Mesendoderm (in vitro differentiated cells): ENCODE measurements around the gene STK10.

Experiments used
- DNase-seq: peaks from one replicate; pipeline ENCODE4 v3.0.0; 2013
- H2AK5ac ChIP-seq: 2 replicates; pipeline ENCODE4 v1.6.1; 2013; ENCODE audit warnings: low read length, inconsistent platforms
- H2BK120ac ChIP-seq: 2 replicates; pipeline ENCODE4 v1.6.1; 2013; ENCODE audit warnings: low read depth, mild to moderate bottlenecking, low read length, moderate library complexity, mixed read lengths
- H2BK15ac ChIP-seq: replicated peaks from 2 replicates; pipeline ENCODE4 v1.6.1; 2013; ENCODE audit warnings: low read depth, mild to moderate bottlenecking, moderate library complexity
- H2BK5ac ChIP-seq: 2 replicates; pipeline ENCODE4 v1.6.1; 2013; ENCODE audit warnings: low read length, inconsistent platforms
- H3K18ac ChIP-seq: 2 replicates; pipeline ENCODE4 v1.6.1; 2013; ENCODE audit warnings: mild to moderate bottlenecking, low read length, mixed read lengths
- H3K23ac ChIP-seq: one replicate; pipeline ENCODE4 v1.6.1; 2013; ENCODE audit warnings: low read length
- H3K27ac ChIP-seq: 2 replicates; pipeline ENCODE4 v1.5.1; 2013; ENCODE audit warnings: low read depth, mild to moderate bottlenecking, inconsistent platforms, low read length, moderate library complexity
- H3K27me3 ChIP-seq: 2 replicates; pipeline ENCODE4 v1.6.1; 2013; ENCODE audit warnings: low read length, control low read depth, mild to moderate bottlenecking, inconsistent platforms; ENCODE audit not compliant: insufficient read depth, poor library complexity
- H3K36me3 ChIP-seq: 2 replicates; pipeline ENCODE4 v1.6.1; 2013; ENCODE audit warnings: low read length, inconsistent platforms; ENCODE audit not compliant: control insufficient read depth, insufficient read depth
- H3K4ac ChIP-seq: one replicate; pipeline ENCODE4 v1.6.1; 2013; ENCODE audit warnings: low read depth, mild to moderate bottlenecking, low read length, moderate library complexity
- H3K4me1 ChIP-seq: 2 replicates; pipeline ENCODE4 v1.6.1; 2013; ENCODE audit warnings: low read depth, low read length, inconsistent platforms; ENCODE audit not compliant: control insufficient read depth
- H3K4me2 ChIP-seq: 2 replicates; pipeline ENCODE4 v1.6.1; 2013; ENCODE audit warnings: low read length
- H3K4me3 ChIP-seq: 2 replicates; pipeline ENCODE4 v1.5.1; 2013; ENCODE audit warnings: mild to moderate bottlenecking, low read length
- H3K56ac ChIP-seq: one replicate; pipeline ENCODE4 v1.6.1; 2013; ENCODE audit warnings: low read length
- H3K79me1 ChIP-seq: 2 replicates; pipeline ENCODE4 v1.6.1; 2013; ENCODE audit warnings: low read length, inconsistent platforms
- H3K79me2 ChIP-seq: 2 replicates; pipeline ENCODE4 v1.6.1; 2013; ENCODE audit warnings: mild to moderate bottlenecking, low read length; ENCODE audit not compliant: control insufficient read depth, insufficient read depth
- H3K9ac ChIP-seq: 2 replicates; pipeline ENCODE4 v1.6.1; 2013; ENCODE audit warnings: low read length, inconsistent platforms
- H4K5ac ChIP-seq: one replicate; pipeline ENCODE4 v1.6.1; 2013; ENCODE audit warnings: low read length
- H4K8ac ChIP-seq: one replicate; pipeline ENCODE4 v1.6.1; 2013; ENCODE audit warnings: low read depth, mild to moderate bottlenecking, control low read depth, low read length, moderate library complexity
- WGBS: extraction: QIAGEN DNeasy Blood & Tissue Kit; methylation state at CpG from one replicate; pipeline ENCODE4 v1.1.7; 2013; ENCODE audit warnings: low lambda C conversion rate, missing lambda C conversion rate; ENCODE audit not compliant: insufficient coverage; ENCODE audit errors: extremely low coverage; 5-methylcytosine and 5-hydroxymethylcytosine counted together

STK10 gene

GRCh38 chr5:172097356-172097755, 90.7 kb downstream of the STK10 start:
- no peak overlapping the region for H3K4me2 ChIP-seq
- H3K4ac ChIP-seq = no peak overlapping the region
- no CpG with 5 or more reads among the region's 14 CpGs for WGBS
- no peak overlapping the region for H2BK15ac ChIP-seq
- H3K18ac ChIP-seq = no peak overlapping the region
- no peak for DNase-seq
- no peak overlapping the region for H2BK120ac ChIP-seq
- H2BK5ac ChIP-seq = no peak overlapping the region
- no peaks in the 10 kb centered on the region for H3K79me2 ChIP-seq
- no peaks in the 10 kb centered on the region for H3K36me3 ChIP-seq
- no peak overlapping the region for H3K56ac ChIP-seq
- H4K8ac ChIP-seq = no peak overlapping the region
- no peak overlapping the region for H2AK5ac ChIP-seq
- H3K27me3 ChIP-seq = no peaks in the 10 kb centered on the region
- no peak overlapping the region for H3K23ac ChIP-seq
- H3K9ac ChIP-seq = no peak overlapping the region
- no peaks in the 10 kb centered on the region for H3K79me1 ChIP-seq
- no peak overlapping the region for H3K27ac ChIP-seq
- no peak overlapping the region for H3K4me3 ChIP-seq
- no peak overlapping the region for H4K5ac ChIP-seq
- no peaks in the 10 kb centered on the region for H3K4me1 ChIP-seq

DNA sequence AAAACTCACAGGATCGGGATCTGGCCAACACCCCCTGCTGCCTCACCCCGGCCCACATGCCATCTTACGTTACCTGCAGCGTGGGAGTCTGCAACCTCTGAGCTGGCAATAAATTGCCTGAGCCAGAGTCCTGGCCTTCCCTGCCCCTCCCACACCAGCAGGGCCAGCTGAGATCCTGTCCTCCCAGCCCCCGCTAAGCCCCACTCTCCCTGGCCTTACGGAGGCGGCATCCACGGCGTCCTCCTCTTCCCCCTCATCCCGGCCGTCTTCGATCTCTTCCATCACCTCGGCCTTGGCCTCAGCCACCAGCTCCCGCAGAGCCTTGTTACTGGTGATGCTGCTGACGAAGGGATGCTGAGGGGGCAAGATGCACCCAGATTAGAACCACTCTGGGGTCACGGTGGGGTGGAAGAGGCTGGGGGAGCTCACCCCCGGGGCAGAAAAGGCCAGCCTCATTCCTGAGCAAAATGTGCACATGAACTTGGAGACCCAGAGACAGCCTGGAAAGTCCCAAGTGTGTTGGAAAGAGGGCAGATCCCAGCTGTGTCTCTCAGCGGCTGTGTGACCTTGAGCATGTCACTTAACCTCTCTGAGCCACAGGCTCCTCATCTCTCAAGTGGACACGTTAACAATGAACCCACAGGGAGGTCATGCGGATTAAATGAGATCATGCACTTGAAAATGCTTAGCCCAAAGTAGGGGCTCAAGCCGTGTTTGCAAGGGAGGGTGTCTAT, 91.7 kb downstream of the STK10 start:
- H2BK120ac ChIP-seq = no peak overlapping the region
- H3K23ac ChIP-seq = no peak overlapping the region
- no peak overlapping the region for H3K4me3 ChIP-seq
- H3K4ac ChIP-seq = no peak overlapping the region
- no peak for DNase-seq
- no peaks in the 10 kb centered on the region for H3K4me1 ChIP-seq
- no peaks in the 10 kb centered on the region for H3K79me1 ChIP-seq
- H3K27me3 ChIP-seq = no peaks in the 10 kb centered on the region
- no peak overlapping the region for H2BK5ac ChIP-seq
- H3K9ac ChIP-seq = no peak overlapping the region
- H2BK15ac ChIP-seq = no peak overlapping the region
- no peak overlapping the region for H3K4me2 ChIP-seq
- no peak overlapping the region for H3K56ac ChIP-seq
- no peak overlapping the region for H4K5ac ChIP-seq
- WGBS = no CpG with 5 or more reads among the region's 21 CpGs
- H3K18ac ChIP-seq = no peak overlapping the region
- no peak overlapping the region for H3K27ac ChIP-seq
- H3K79me2 ChIP-seq = no peaks in the 10 kb centered on the region
- no peak overlapping the region for H2AK5ac ChIP-seq
- no peaks in the 10 kb centered on the region for H3K36me3 ChIP-seq
- H4K8ac ChIP-seq = no peak overlapping the region

GRCh38 chr5:172095368-172096206, 92.4 kb downstream of the STK10 start:
- Histone ChIP-seq H3K27ac (no peak overlapping the region), H3K4ac (no peak overlapping the region), H3K4me3 (no peak overlapping the region), H3K36me3 (no peaks in the 10 kb centered on the region), H3K79me2 (no peaks in the 10 kb centered on the region), H3K9ac (no peak overlapping the region), H3K18ac (no peak overlapping the region), H3K4me2 (no peak overlapping the region), H3K79me1 (no peaks in the 10 kb centered on the region), H4K5ac (no peak overlapping the region), H2BK5ac (no peak overlapping the region), H4K8ac (no peak overlapping the region), H3K4me1 (no peaks in the 10 kb centered on the region), H3K56ac (no peak overlapping the region), H2BK120ac (no peak overlapping the region), H3K23ac (no peak overlapping the region), H2BK15ac (no peak overlapping the region), H2AK5ac (no peak overlapping the region), H3K27me3 (no peaks in the 10 kb centered on the region)
- WGBS = no CpG with 5 or more reads among the region's 11 CpGs
- no peak for DNase-seq

DNA sequence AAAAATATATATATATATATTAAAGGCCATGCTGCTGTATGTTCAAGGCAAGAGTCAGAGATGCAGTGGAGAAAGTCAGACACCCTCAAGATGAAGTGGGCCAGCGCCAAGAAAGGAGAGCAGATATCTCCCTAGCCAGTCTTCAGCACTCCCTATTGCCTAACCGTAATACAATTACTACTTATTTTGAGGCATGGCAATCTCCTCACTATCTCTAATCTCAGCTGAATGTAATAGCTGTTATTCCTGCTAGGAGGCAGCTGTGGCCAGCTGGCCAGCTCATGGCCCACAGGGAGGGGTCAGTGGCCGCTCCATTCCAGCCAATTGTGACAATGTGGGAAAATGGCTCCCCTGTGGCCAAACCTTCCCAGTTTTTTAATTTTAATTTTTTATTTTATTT, 94.1 kb downstream of the STK10 start:
- no peak overlapping the region for H3K27ac ChIP-seq
- H3K9ac ChIP-seq = no peak overlapping the region
- no peaks in the 10 kb centered on the region for H3K79me1 ChIP-seq
- no peak overlapping the region for H3K18ac ChIP-seq
- no peak overlapping the region for H2AK5ac ChIP-seq
- no peaks in the 10 kb centered on the region for H3K36me3 ChIP-seq
- H3K4me2 ChIP-seq = no peak overlapping the region
- no peak overlapping the region for H4K5ac ChIP-seq
- H2BK5ac ChIP-seq = no peak overlapping the region
- DNase-seq = no peak
- WGBS = no CpG with 5 or more reads among the region's 3 CpGs
- H3K56ac ChIP-seq = no peak overlapping the region
- no peak overlapping the region for H4K8ac ChIP-seq
- no peak overlapping the region for H3K4me3 ChIP-seq
- H2BK15ac ChIP-seq = no peak overlapping the region
- no peak overlapping the region for H3K4ac ChIP-seq
- H3K4me1 ChIP-seq = no peaks in the 10 kb centered on the region
- no peak overlapping the region for H3K23ac ChIP-seq
- no peaks in the 10 kb centered on the region for H3K79me2 ChIP-seq
- no peaks in the 10 kb centered on the region for H3K27me3 ChIP-seq
- H2BK120ac ChIP-seq = no peak overlapping the region

GRCh38 chr5:172093559-172093958, 94.5 kb downstream of the STK10 start:
- H3K36me3 ChIP-seq = no peaks in the 10 kb centered on the region

More at GRCh38 chr5:172093559-172093958, 94.5 kb downstream of the STK10 start:
- no peak overlapping the region for H2BK5ac ChIP-seq
- H3K9ac ChIP-seq = no peak overlapping the region
- no peak overlapping the region for H2AK5ac ChIP-seq
- H3K18ac ChIP-seq = no peak overlapping the region
- no peak overlapping the region for H3K4ac ChIP-seq
- H3K4me3 ChIP-seq = no peak overlapping the region
- H3K27me3 ChIP-seq = no peaks in the 10 kb centered on the region
- no peak overlapping the region for H3K27ac ChIP-seq
- H2BK120ac ChIP-seq = no peak overlapping the region
- H3K79me1 ChIP-seq = no peaks in the 10 kb centered on the region
- no peak for DNase-seq
- H3K4me1 ChIP-seq = no peaks in the 10 kb centered on the region
- no peak overlapping the region for H3K4me2 ChIP-seq
- H4K8ac ChIP-seq = no peak overlapping the region
- no peak overlapping the region for H3K56ac ChIP-seq
- WGBS = no CpG with 5 or more reads among the region's 10 CpGs
- no peak overlapping the region for H3K23ac ChIP-seq
- no peak overlapping the region for H2BK15ac ChIP-seq
- no peaks in the 10 kb centered on the region for H3K79me2 ChIP-seq
- no peak overlapping the region for H4K5ac ChIP-seq
